ENCODE results near the gene TBC1D22A. TPM values are rescaled to one million over a fixed set of nuclear protein-coding genes. Genes with fewer than 3 reads are reported as not detected.

The TBC1D22A gene
- total RNA-seq, 1 experiment from 2014 or later, result 20.9 TPM

GRCh38 chr22:46982635-46983034 is 220.2 kb downstream of the TBC1D22A start:
- H4K20me1 ChIP-seq (ENCODE audit: insufficient read depth), result no peaks in the 10 kb centered on the region
- no peaks in the 10 kb centered on the region for H3K79me2 ChIP-seq (ENCODE audit: insufficient read depth, low read length)
- H3K4me3 ChIP-seq (replicated peaks in 1 of 2; ENCODE audit: low read depth in 1 of 2, low read length in 2 of 2), result no peak overlapping the region
- CTCF ChIA-PET, result no interaction called here
- no peak overlapping the region for H3K4me2 ChIP-seq (ENCODE audit: low read length)
- TF ChIP-seq EGR1 (IDR thresholded peaks at IDR 0.05; ENCODE audit: low read depth) (no peak), ATF3 (IDR thresholded peaks at IDR 0.05) (no peak), EZH2phosphoT487 (IDR thresholded peaks at IDR 0.05; ENCODE audit: borderline replicate concordance) (no peak), ZNF274 (IDR thresholded peaks at IDR 0.05; ENCODE audit: low read depth, low read length) (no peak), YY1 (IDR thresholded peaks at IDR 0.05; ENCODE audit: extremely low read depth, insufficient replicate concordance, low read depth, low read length) (no peak), CEBPB (IDR thresholded peaks at IDR 0.05; ENCODE audit: low read depth) (no peak), ZFX (IDR thresholded peaks at IDR 0.05) (no peak), CBX3 (IDR thresholded peaks at IDR 0.05; ENCODE audit: low read depth) (no peak), POLR2A (IDR thresholded peaks at IDR 0.05; ENCODE audit: borderline replicate concordance, extremely low read depth, insufficient read depth, insufficient read length) (no peak), MAX (IDR thresholded peaks at IDR 0.05) (no peak), REST (IDR thresholded peaks at IDR 0.05; ENCODE audit: low read depth) (no peak)
- RAD21 ChIA-PET (ENCODE audit: low non-redundant PET in 1 of 2, low total read pairs in 2 of 2, uncharacterized antibody in 2 of 2, unreplicated experiment in 2 of 2), result no interaction called here
- H3K4me1 ChIP-seq (ENCODE audit: control insufficient read depth in 1 of 2, insufficient read depth in 2 of 2, low read length in 2 of 2), result peaks cover 11 to 27% of the 10 kb centered on the region in 2 experiments
- H3K9me3 ChIP-seq (ENCODE audit: control insufficient read depth in 1 of 2, insufficient read depth in 1 of 2, low read depth in 1 of 2, low read length in 2 of 2), result no peaks in the 10 kb centered on the region
- no peaks in the 10 kb centered on the region for H3K27me3 ChIP-seq (ENCODE audit: insufficient read depth, low read length)
- no peaks in the 10 kb centered on the region for H3K9me2 ChIP-seq (ENCODE audit: insufficient read depth)
- DNase-seq (ENCODE audit: low read depth, low spot score) (no peak), ATAC-seq (no peak)
- no peak overlapping the region for H3K9ac ChIP-seq (ENCODE audit: low read length)
- H3K36me3 ChIP-seq (ENCODE audit: control insufficient read depth in 1 of 2, insufficient read depth in 2 of 2, low read length in 2 of 2), result no peaks in the 10 kb centered on the region
- intact Hi-C loops (cut with micrococcal nuclease), result no loop called here
- no peak overlapping the region for H3K27ac ChIP-seq (ENCODE audit: low read depth, low read length)
- BruUV-seq (replicated peaks), result no TSS peak
- H2AFZ ChIP-seq (ENCODE audit: low read depth, low read length, poor library complexity, severe bottlenecking), result no peak overlapping the region
- POLR2A ChIA-PET, result no interaction called here
